K562 (cell line): Measurements from ENCODE around the gene CRPPA. TPM values are rescaled to one million over a fixed set of nuclear protein-coding genes. Genes with fewer than 3 reads are reported as not detected.

Experiments used
- BCL6 ChIP-seq: fragments of 250-450 bp; sonication (Bioruptor Pico); IDR thresholded peaks from 2 replicates; pipeline ENCODE4 v1.4.0; 2020
- CREM ChIP-seq: IDR thresholded peaks from 2 replicates; pipeline ENCODE4 v1.6.1; 2014; ENCODE audit warnings: antibody characterized with exemption, low read depth
- EHMT2 ChIP-seq: fragments of 450-650 bp; IDR thresholded peaks from 2 replicates; pipeline ENCODE4 v1.6.1; 2018; ENCODE audit warnings: antibody characterized with exemption
- GABPB1 ChIP-seq: sonication (generic); formaldehyde crosslinking; IDR thresholded peaks from 2 replicates; pipeline ENCODE4 v1.8.0; 2022; ENCODE audit warnings: mild to moderate bottlenecking, missing genetic modification reagents
- NR2C1 ChIP-seq, 2 experiments: fragments of 450-650 bp; IDR thresholded peaks; 2 replicates each; pipeline ENCODE4 v1.6.1; 2017; ENCODE audit warnings: mild to moderate bottlenecking in 2 of 2, antibody characterized with exemption in 1 of 2, inconsistent platforms in 1 of 2, missing compliant biosample characterization in 1 of 2, missing genetic modification characterization in 1 of 2
- SRSF3 ChIP-seq: fragments of 200-400 bp; formaldehyde crosslinking; IDR thresholded peaks from 2 replicates; pipeline ENCODE4 v1.6.1; 2016; ENCODE audit warnings: mild to moderate bottlenecking, low read length, moderate library complexity; ENCODE audit not compliant: insufficient read depth
- TRIM28 ChIP-seq: fragments of 450-650 bp; IDR thresholded peaks from 2 replicates; pipeline ENCODE4 v1.6.1; 2017
- ZEB2 ChIP-seq: fragments of 450-650 bp; IDR thresholded peaks from 2 replicates; pipeline ENCODE4 v1.6.1; 2016
- ZNF584 ChIP-seq: fragments of 200-800 bp; sonication (Bioruptor generic); IDR thresholded peaks from 2 replicates; pipeline ENCODE4 v1.6.1; 2016; ENCODE audit warnings: low read depth, mild to moderate bottlenecking, missing genetic modification characterization, missing compliant biosample characterization
- polyA plus RNA-seq, 8 experiments: library from polyadenylated mRNA; depleted of rRNA in 4 of 8; stranded (reverse) in 5 of 8; unstranded in 3 of 8; fragments of >200 nt; fragmentation: Nextera tagmentation in 2 of 8; fragmentation: Illumina TruSeq in 1 of 8; extraction: Ambion mirVana in 2 of 8; extraction: Trizol in 1 of 8; gene quantifications; 2 replicates each; pipeline versions ENCODE4 v1.2.1 to v1.2.3, GENCODE V29; 2011 to 2014; ENCODE audit warnings: inconsistent platforms in 1 of 8, missing spikeins in 1 of 8
- total RNA-seq, 7 experiments: library from RNA; depleted of rRNA in 6 of 7; stranded (reverse); fragments of >200 nt in 6 of 7; fragmentation: Illumina TruSeq in 2 of 7; extraction: Trizol in 2 of 7; gene quantifications; 2 replicates each; pipeline versions ENCODE4 v1.2.1 to v1.2.3, GENCODE V29; 2011 to 2021; ENCODE audit warnings: low replicate concordance in 1 of 7
- TF ChIP-seq, protein P1 (sequence below), 2 experiments: fragments of 450-650 bp in 1 of 2; sonication (generic) in 1 of 2; formaldehyde crosslinking in 1 of 2; IDR thresholded peaks; 2 replicates each; pipeline versions ENCODE4 v1.7.1 to v1.9.0; 2016 to 2022; ENCODE audit warnings: inconsistent platforms in 1 of 2, mild to moderate bottlenecking in 1 of 2, missing genetic modification reagents in 1 of 2
- TF ChIP-seq, protein P2 (sequence below): fragments of 250-450 bp; sonication (Bioruptor Pico); IDR thresholded peaks from 2 replicates; pipeline ENCODE4 v1.4.0; 2020; ENCODE audit warnings: borderline replicate concordance
- TF ChIP-seq, protein P3 (sequence below): fragments of 250-450 bp; sonication (Bioruptor Pico); IDR thresholded peaks from 2 replicates; pipeline ENCODE4 v1.5.0; 2020; ENCODE audit warnings: mild to moderate bottlenecking
- TF ChIP-seq, protein P4 (sequence below), 2 experiments: IDR thresholded peaks; 2 replicates each; pipeline ENCODE4 v1.6.1; 2012; ENCODE audit warnings: improper control_type of control experiment in 2 of 2, low read depth in 2 of 2, low read length in 2 of 2, borderline replicate concordance in 1 of 2

CRPPA gene
- total and polyA plus RNA-seq, 9 of the 15 experiments (the other 6 are each of a cell fraction or from before 2014, with no cell fraction given), result 3.9 to 14.4 (median 7.8) TPM

DNA sequence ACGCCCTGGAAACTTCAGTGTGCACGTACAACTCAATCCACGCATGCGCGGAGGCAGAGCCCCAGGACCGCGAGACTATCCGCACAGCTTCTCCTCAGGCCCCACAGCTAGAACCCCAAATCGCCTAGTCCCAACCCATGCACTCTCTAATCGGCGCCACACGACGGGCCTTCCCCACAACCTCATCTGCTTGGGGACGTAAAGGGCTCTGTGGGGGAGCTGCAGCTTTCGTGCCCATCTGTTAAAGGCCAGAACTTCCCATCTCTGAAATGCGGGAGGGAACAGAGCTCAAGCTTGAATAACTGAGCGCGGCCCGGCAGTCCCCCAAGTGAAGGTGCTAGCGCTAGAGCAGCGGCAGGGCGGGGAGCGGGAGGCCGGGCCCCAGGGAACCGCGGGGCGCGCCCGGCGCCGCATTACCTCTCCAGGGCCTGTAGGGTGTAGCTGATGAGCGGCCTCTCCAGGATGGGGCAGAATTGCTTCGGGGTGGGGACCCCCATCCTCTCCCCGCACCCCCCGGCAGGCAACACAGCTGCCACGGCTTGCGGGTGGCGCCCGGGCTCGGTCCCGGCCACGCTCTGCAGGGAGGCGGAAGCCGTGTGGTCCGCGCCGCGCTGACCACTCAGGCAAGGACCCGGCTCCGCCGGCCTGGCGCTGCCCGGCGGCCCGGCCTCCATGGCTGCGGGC lies 547 bp downstream of the CRPPA start (continued):
- TF ChIP-seq, protein P1, sequence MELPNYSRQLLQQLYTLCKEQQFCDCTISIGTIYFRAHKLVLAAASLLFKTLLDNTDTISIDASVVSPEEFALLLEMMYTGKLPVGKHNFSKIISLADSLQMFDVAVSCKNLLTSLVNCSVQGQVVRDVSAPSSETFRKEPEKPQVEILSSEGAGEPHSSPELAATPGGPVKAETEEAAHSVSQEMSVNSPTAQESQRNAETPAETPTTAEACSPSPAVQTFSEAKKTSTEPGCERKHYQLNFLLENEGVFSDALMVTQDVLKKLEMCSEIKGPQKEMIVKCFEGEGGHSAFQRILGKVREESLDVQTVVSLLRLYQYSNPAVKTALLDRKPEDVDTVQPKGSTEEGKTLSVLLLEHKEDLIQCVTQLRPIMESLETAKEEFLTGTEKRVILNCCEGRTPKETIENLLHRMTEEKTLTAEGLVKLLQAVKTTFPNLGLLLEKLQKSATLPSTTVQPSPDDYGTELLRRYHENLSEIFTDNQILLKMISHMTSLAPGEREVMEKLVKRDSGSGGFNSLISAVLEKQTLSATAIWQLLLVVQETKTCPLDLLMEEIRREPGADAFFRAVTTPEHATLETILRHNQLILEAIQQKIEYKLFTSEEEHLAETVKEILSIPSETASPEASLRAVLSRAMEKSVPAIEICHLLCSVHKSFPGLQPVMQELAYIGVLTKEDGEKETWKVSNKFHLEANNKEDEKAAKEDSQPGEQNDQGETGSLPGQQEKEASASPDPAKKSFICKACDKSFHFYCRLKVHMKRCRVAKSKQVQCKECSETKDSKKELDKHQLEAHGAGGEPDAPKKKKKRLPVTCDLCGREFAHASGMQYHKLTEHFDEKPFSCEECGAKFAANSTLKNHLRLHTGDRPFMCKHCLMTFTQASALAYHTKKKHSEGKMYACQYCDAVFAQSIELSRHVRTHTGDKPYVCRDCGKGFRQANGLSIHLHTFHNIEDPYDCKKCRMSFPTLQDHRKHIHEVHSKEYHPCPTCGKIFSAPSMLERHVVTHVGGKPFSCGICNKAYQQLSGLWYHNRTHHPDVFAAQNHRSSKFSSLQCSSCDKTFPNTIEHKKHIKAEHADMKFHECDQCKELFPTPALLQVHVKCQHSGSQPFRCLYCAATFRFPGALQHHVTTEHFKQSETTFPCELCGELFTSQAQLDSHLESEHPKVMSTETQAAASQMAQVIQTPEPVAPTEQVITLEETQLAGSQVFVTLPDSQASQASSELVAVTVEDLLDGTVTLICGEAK (IDR thresholded peaks at IDR 0.05), result no peak
- TF ChIP-seq, protein P1 (CRISPR knock-in tag; IDR thresholded peaks at IDR 0.05), result no peak
- TF ChIP-seq BCL6 (CRISPR knock-in tag) (no peak), SRSF3 (no peak), CREM (0 out of 2 replicates have a peak, but pooled peaks have one; percentile 5), NR2C1 (IDR thresholded peaks at IDR 0.05) (no peak), NR2C1 (tag; IDR thresholded peaks at IDR 0.05) (no peak), GABPB1 (CRISPR knock-in tag) (no peak), TRIM28 (no peak), ZEB2 (peak; percentile 62), EHMT2 (no peak), ZNF584 (CRISPR knock-in tag) (no peak)
- TF ChIP-seq, protein P2, sequence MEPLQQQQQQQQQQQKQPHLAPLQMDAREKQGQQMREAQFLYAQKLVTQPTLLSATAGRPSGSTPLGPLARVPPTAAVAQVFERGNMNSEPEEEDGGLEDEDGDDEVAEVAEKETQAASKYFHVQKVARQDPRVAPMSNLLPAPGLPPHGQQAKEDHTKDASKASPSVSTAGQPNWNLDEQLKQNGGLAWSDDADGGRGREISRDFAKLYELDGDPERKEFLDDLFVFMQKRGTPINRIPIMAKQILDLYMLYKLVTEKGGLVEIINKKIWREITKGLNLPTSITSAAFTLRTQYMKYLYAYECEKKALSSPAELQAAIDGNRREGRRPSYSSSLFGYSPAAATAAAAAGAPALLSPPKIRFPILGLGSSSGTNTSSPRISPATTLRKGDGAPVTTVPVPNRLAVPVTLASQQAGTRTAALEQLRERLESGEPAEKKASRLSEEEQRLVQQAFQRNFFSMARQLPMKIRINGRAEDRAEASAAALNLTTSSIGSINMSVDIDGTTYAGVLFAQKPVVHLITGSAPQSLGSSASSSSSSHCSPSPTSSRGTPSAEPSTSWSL (CRISPR knock-in tag), result no peak
- TF ChIP-seq, protein P3, sequence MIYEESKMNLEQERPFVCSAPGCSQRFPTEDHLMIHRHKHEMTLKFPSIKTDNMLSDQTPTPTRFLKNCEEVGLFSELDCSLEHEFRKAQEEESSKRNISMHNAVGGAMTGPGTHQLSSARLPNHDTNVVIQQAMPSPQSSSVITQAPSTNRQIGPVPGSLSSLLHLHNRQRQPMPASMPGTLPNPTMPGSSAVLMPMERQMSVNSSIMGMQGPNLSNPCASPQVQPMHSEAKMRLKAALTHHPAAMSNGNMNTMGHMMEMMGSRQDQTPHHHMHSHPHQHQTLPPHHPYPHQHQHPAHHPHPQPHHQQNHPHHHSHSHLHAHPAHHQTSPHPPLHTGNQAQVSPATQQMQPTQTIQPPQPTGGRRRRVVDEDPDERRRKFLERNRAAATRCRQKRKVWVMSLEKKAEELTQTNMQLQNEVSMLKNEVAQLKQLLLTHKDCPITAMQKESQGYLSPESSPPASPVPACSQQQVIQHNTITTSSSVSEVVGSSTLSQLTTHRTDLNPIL, result no peak
- TF ChIP-seq, protein P4, sequence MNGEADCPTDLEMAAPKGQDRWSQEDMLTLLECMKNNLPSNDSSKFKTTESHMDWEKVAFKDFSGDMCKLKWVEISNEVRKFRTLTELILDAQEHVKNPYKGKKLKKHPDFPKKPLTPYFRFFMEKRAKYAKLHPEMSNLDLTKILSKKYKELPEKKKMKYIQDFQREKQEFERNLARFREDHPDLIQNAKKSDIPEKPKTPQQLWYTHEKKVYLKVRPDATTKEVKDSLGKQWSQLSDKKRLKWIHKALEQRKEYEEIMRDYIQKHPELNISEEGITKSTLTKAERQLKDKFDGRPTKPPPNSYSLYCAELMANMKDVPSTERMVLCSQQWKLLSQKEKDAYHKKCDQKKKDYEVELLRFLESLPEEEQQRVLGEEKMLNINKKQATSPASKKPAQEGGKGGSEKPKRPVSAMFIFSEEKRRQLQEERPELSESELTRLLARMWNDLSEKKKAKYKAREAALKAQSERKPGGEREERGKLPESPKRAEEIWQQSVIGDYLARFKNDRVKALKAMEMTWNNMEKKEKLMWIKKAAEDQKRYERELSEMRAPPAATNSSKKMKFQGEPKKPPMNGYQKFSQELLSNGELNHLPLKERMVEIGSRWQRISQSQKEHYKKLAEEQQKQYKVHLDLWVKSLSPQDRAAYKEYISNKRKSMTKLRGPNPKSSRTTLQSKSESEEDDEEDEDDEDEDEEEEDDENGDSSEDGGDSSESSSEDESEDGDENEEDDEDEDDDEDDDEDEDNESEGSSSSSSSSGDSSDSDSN (IDR thresholded peaks at IDR 0.05; ENCODE audit: borderline replicate concordance in 1 of 2, low read depth in 2 of 2, low read length in 2 of 2), result peak; percentile 74 to 96
